Measurements from ENCODE around the gene NFIB. TPM values are rescaled to one million over a fixed set of nuclear protein-coding genes. Genes with fewer than 3 reads are reported as not detected.

The NFIB gene
- polyA plus RNA-seq, 1 donor (not counting 4 experiments of a cell fraction or from before 2014, with no cell fraction given) = 8.9 TPM

- Histone ChIP-seq H3K4me2 (ENCODE audit: control insufficient read depth, extremely low read depth, insufficient read depth, low read depth, low read length) (no peak overlapping the region), H3K79me2 (ENCODE audit: control insufficient read depth, insufficient read depth, low read length) (no peaks in the 10 kb centered on the region), H3K27ac (ENCODE audit: control insufficient read depth, insufficient read depth, low read length) (no peak overlapping the region), H3K36me3 (ENCODE audit: control insufficient read depth in 2 of 2, extremely low read depth in 1 of 2, insufficient read depth in 2 of 2, low read length in 2 of 2) (no peaks in the 10 kb centered on the region), H3K9me3 (ENCODE audit: control insufficient read depth, low read depth, low read length) (no peaks in the 10 kb centered on the region), H3K4me3 (ENCODE audit: control insufficient read depth in 2 of 3, extremely low read depth in 1 of 3, insufficient read depth in 2 of 3, low read depth in 1 of 3, low read length in 3 of 3) (no peak overlapping the region), H3K9ac (ENCODE audit: control insufficient read depth, extremely low read depth, insufficient read depth, low read length) (no peak overlapping the region), H3K9me1 (ENCODE audit: control insufficient read depth, extremely low read depth, insufficient read depth, low read length) (no peaks in the 10 kb centered on the region), H4K20me1 (ENCODE audit: control insufficient read depth, extremely low read depth, insufficient read depth, low read length) (no peaks in the 10 kb centered on the region), H3K4me1 (ENCODE audit: control insufficient read depth, extremely low read depth, insufficient read depth, low read length) (peaks cover 18% of the 10 kb centered on the region), H3K27me3 (ENCODE audit: control insufficient read depth, extremely low read depth, insufficient read depth, low read length) (no peaks in the 10 kb centered on the region), H2AFZ (ENCODE audit: control insufficient read depth, low read length) (no peak overlapping the region)
- dilution Hi-C loops (cut with MboI; ENCODE audit: extremely low pct_ligation_motif_present, low sequenced_read_pairs) = no loop called here
- no peak for TF ChIP-seq EZH2 (IDR thresholded peaks at IDR 0.05; ENCODE audit: low read length)
- TF ChIP-seq, protein P1, sequence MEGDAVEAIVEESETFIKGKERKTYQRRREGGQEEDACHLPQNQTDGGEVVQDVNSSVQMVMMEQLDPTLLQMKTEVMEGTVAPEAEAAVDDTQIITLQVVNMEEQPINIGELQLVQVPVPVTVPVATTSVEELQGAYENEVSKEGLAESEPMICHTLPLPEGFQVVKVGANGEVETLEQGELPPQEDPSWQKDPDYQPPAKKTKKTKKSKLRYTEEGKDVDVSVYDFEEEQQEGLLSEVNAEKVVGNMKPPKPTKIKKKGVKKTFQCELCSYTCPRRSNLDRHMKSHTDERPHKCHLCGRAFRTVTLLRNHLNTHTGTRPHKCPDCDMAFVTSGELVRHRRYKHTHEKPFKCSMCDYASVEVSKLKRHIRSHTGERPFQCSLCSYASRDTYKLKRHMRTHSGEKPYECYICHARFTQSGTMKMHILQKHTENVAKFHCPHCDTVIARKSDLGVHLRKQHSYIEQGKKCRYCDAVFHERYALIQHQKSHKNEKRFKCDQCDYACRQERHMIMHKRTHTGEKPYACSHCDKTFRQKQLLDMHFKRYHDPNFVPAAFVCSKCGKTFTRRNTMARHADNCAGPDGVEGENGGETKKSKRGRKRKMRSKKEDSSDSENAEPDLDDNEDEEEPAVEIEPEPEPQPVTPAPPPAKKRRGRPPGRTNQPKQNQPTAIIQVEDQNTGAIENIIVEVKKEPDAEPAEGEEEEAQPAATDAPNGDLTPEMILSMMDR (optimal IDR thresholded peaks at IDR 0.05 in 1 of 3, IDR thresholded peaks at IDR 0.05 in 1 of 3, conservative IDR thresholded peaks at IDR 0.05 in 1 of 3; ENCODE audit: extremely low read depth in 1 of 3, insufficient read depth in 2 of 3, low read length in 3 of 3) = no peak
- no peak for DNase-seq (ENCODE audit: low read depth, low spot score)
- no peak for FAIRE-seq
Observed at GRCh38 chr9:14139287-14139686, 174.7 kb downstream of the NFIB start.

DNA sequence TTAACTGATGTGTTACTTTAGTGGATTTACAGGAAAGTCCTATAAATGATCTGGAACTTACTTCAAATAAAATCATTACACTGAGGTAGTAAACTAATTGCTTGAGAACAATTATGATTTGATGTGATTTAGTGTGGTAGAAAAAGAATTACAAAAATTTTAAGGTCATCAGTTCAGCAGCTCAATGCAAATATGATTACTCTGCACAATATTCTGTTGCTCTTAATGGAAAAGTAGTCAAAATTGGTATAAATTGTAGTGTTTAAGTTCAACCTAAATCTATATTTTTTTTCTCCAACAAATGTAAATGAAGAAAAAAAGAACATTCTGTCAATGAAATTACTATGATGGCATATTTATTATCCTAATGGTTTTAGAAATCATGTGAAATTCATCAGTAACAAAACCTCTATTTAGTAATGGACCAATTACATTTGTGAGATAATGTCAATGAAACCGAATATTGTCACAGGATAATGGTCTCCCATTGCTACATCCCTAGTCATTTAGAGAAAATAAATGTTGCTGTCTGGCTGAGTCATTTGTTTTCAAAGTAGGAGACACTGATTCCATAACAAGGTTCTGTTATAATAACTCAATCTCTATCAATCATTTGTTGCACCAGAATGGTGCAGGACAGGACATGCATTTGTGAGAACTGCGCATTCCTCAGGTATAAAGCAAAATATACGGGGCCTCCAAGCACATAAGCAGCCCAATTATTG is 177.1 kb downstream of the NFIB start:
- no peaks in the 10 kb centered on the region for H3K79me2 ChIP-seq (ENCODE audit: control insufficient read depth, insufficient read depth, low read length)
- peak overlapping the region; percentile 46 for H3K27ac ChIP-seq (ENCODE audit: control insufficient read depth, insufficient read depth, low read length)
- no peaks in the 10 kb centered on the region for H3K9me3 ChIP-seq (ENCODE audit: control insufficient read depth, low read depth, low read length)
- H3K4me3 ChIP-seq (ENCODE audit: control insufficient read depth in 2 of 3, extremely low read depth in 1 of 3, insufficient read depth in 2 of 3, low read depth in 1 of 3, low read length in 3 of 3) = no peak overlapping the region
- TF ChIP-seq EZH2 (IDR thresholded peaks at IDR 0.05; ENCODE audit: low read length) = no peak
- TF ChIP-seq, protein P1 (optimal IDR thresholded peaks at IDR 0.05 in 1 of 3, IDR thresholded peaks at IDR 0.05 in 1 of 3, conservative IDR thresholded peaks at IDR 0.05 in 1 of 3; ENCODE audit: extremely low read depth in 1 of 3, insufficient read depth in 2 of 3, low read length in 3 of 3) = no peak
- dilution Hi-C loops (cut with MboI; ENCODE audit: extremely low pct_ligation_motif_present, low sequenced_read_pairs) = no loop called here
- no peaks in the 10 kb centered on the region for H3K9me1 ChIP-seq (ENCODE audit: control insufficient read depth, extremely low read depth, insufficient read depth, low read length)
- H3K9ac ChIP-seq (ENCODE audit: control insufficient read depth, extremely low read depth, insufficient read depth, low read length) = no peak overlapping the region
- H3K36me3 ChIP-seq (ENCODE audit: control insufficient read depth in 2 of 2, extremely low read depth in 1 of 2, insufficient read depth in 2 of 2, low read length in 2 of 2) = no peaks in the 10 kb centered on the region
- H2AFZ ChIP-seq (ENCODE audit: control insufficient read depth, low read length) = no peak overlapping the region
- no peak for DNase-seq (ENCODE audit: low read depth, low spot score)
- H3K4me1 ChIP-seq (ENCODE audit: control insufficient read depth, extremely low read depth, insufficient read depth, low read length) = peaks cover 18% of the 10 kb centered on the region
- H3K27me3 ChIP-seq (ENCODE audit: control insufficient read depth, extremely low read depth, insufficient read depth, low read length) = no peaks in the 10 kb centered on the region
- H4K20me1 ChIP-seq (ENCODE audit: control insufficient read depth, extremely low read depth, insufficient read depth, low read length) = no peaks in the 10 kb centered on the region
- H3K4me2 ChIP-seq (ENCODE audit: control insufficient read depth, extremely low read depth, insufficient read depth, low read depth, low read length) = peak overlapping the region; percentile 66
- peak; percentile 66 for FAIRE-seq

All from keratinocyte (primary cell).